Stimulated activated CD8-positive, alpha-beta memory T cell treated with anti-CD3 and anti-CD28 coated beads, Interleukin-12 subunit alpha, Interleukin-12 subunit beta, amount 100 ng/mL, for 1 hour (primary cell): ENCODE measurements around the gene RIPK1.

Experiments
- DNase-seq: peaks from one replicate; pipeline ENCODE4 v3.0.0-alpha.2; 2020; ENCODE audit warnings: low read depth

RIPK1 gene

GRCh38 chr6:3163248-3163594 is 94.9 kb downstream of the RIPK1 start:
- DNase-seq, result no peak

- DNase-seq, result no peak
Observed at GRCh38 chr6:3164388-3164787, 96.1 kb downstream of the RIPK1 start.
